ENCODE measurements around the gene NEK6.

The NEK6 gene

DNA sequence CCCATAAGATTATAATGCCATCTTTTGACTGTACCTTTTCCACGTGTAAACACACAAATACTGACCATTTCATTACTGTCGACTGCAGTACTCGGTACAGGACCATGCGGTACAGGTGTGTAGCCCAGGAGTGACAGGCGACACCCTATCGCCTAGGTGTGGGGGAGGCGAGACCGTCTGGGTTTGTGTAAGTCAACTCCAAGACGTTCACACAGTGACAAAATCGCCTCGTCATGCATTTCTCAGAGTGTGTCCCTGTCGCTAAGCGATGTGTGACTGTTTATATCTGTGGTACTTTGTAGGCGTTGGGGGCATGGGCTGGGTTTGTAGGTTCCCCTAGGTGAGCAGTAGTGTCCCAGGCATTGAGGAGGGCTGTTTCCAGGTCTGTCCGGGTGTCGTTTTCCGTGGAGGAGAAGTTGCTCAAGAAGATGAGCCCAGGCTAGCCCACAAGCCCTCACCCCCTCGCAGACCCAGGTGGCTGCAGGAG lies 20.3 kb downstream of the NEK6 start:
- no peaks in the 10 kb centered on the region for H3K27me3 ChIP-seq (ENCODE audit: insufficient read depth, low read depth)
- H2AFZ ChIP-seq (ENCODE audit: low read depth) = no peak overlapping the region
- H3K4me2 ChIP-seq = no peak overlapping the region
- TF ChIP-seq, protein P1, sequence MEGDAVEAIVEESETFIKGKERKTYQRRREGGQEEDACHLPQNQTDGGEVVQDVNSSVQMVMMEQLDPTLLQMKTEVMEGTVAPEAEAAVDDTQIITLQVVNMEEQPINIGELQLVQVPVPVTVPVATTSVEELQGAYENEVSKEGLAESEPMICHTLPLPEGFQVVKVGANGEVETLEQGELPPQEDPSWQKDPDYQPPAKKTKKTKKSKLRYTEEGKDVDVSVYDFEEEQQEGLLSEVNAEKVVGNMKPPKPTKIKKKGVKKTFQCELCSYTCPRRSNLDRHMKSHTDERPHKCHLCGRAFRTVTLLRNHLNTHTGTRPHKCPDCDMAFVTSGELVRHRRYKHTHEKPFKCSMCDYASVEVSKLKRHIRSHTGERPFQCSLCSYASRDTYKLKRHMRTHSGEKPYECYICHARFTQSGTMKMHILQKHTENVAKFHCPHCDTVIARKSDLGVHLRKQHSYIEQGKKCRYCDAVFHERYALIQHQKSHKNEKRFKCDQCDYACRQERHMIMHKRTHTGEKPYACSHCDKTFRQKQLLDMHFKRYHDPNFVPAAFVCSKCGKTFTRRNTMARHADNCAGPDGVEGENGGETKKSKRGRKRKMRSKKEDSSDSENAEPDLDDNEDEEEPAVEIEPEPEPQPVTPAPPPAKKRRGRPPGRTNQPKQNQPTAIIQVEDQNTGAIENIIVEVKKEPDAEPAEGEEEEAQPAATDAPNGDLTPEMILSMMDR (conservative IDR thresholded peaks at IDR 0.05; ENCODE audit: low read depth, low read length) = no peak
- no peaks in the 10 kb centered on the region for H3K4me1 ChIP-seq (ENCODE audit: low read depth, poor library complexity, severe bottlenecking)
- no peaks in the 10 kb centered on the region for H3K79me2 ChIP-seq (ENCODE audit: insufficient read depth, low read depth)
- no peak overlapping the region for H3K4me3 ChIP-seq (IDR thresholded peaks at IDR 0.05; ENCODE audit: insufficient read depth, low read depth, low read length)
- H3K9ac ChIP-seq = no peak overlapping the region
- no peaks in the 10 kb centered on the region for H4K20me1 ChIP-seq (ENCODE audit: insufficient read depth)
- no peak overlapping the region for H3K27ac ChIP-seq
- no peaks in the 10 kb centered on the region for H3K36me3 ChIP-seq (ENCODE audit: insufficient read depth)

DNA sequence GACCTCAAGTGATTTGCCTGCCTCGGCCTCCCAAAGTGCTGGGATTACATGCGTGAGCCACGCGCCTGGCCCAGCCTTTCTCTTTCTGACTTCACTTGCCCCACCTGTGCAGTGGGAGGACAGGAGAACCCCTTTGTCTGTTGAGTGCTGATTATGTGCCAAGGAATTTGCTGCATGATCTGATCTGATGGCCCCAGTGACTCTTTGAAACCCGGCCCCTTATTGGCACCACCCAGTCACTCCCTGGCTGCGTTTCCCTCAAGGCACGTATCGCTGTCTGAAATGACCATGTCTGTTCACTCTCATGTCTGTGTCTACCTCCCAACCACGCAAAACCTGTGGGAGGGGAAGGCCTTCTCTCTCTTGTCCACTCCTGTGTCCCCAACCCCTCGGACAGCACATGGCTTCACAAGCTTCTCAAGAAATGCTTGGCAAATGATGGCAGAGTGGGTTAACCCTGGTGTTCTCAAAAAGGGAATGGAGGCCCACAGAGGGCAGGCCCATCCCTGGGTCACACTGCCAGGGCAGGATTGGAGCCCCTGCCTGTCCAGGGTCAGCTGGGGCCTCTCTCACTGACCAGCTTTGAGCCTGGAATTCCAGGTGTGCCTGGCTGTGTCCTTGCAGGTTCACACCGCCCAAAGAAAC lies 21.9 kb downstream of the NEK6 start:
- Histone ChIP-seq H3K79me2 (ENCODE audit: insufficient read depth, low read depth) (no peaks in the 10 kb centered on the region), H3K27ac (no peak overlapping the region), H2AFZ (ENCODE audit: low read depth) (no peak overlapping the region), H4K20me1 (ENCODE audit: insufficient read depth) (no peaks in the 10 kb centered on the region), H3K36me3 (ENCODE audit: insufficient read depth) (no peaks in the 10 kb centered on the region), H3K9ac (no peak overlapping the region), H3K4me2 (no peak overlapping the region), H3K27me3 (ENCODE audit: insufficient read depth, low read depth) (no peaks in the 10 kb centered on the region), H3K4me1 (ENCODE audit: low read depth, poor library complexity, severe bottlenecking) (peaks cover under 1% of the 10 kb centered on the region), H3K4me3 (IDR thresholded peaks at IDR 0.05; ENCODE audit: insufficient read depth, low read depth, low read length) (no peak overlapping the region)
- TF ChIP-seq, protein P1 (conservative IDR thresholded peaks at IDR 0.05; ENCODE audit: low read depth, low read length) = no peak

GRCh38 chr9:124280176-124280691 lies 22.5 kb downstream of the NEK6 start:
- Histone ChIP-seq H3K4me1 (ENCODE audit: low read depth, poor library complexity, severe bottlenecking) (peaks cover 7% of the 10 kb centered on the region), H3K9ac (no peak overlapping the region), H2AFZ (ENCODE audit: low read depth) (no peak overlapping the region), H3K27me3 (ENCODE audit: insufficient read depth, low read depth) (no peaks in the 10 kb centered on the region), H3K4me2 (no peak overlapping the region), H3K27ac (no peak overlapping the region), H4K20me1 (ENCODE audit: insufficient read depth) (no peaks in the 10 kb centered on the region), H3K36me3 (ENCODE audit: insufficient read depth) (no peaks in the 10 kb centered on the region), H3K79me2 (ENCODE audit: insufficient read depth, low read depth) (no peaks in the 10 kb centered on the region), H3K4me3 (IDR thresholded peaks at IDR 0.05; ENCODE audit: insufficient read depth, low read depth, low read length) (no peak overlapping the region)
- TF ChIP-seq, protein P1 (conservative IDR thresholded peaks at IDR 0.05; ENCODE audit: low read depth, low read length) = no peak

DNA sequence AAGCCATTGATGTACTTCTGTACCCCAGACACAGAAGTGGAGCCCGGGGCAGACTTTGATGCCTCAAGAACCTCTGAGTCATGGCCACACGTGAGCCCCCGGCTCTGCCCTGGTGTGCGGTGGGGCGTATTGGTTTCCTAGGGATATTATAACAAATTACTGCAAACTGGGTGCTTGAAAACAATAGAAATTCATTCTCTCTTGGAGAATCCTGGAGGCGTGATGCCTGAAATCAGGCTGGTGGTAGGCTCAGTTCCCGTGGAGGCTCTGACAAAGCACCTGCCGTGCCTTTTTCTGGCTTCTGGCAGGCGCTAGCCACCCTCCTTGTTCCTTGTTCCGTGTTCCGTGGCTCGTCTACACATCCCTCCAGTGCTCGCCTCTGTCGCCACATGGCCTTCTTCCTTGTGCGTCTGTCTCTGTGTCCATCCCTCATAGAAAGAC lies 24.2 kb downstream of the NEK6 start:
- Histone ChIP-seq H3K4me1 (ENCODE audit: low read depth, poor library complexity, severe bottlenecking) (peaks cover 22% of the 10 kb centered on the region), H4K20me1 (ENCODE audit: insufficient read depth) (no peaks in the 10 kb centered on the region), H3K27ac (no peak overlapping the region), H2AFZ (ENCODE audit: low read depth) (no peak overlapping the region), H3K4me3 (IDR thresholded peaks at IDR 0.05; ENCODE audit: insufficient read depth, low read depth, low read length) (no peak overlapping the region), H3K27me3 (ENCODE audit: insufficient read depth, low read depth) (no peaks in the 10 kb centered on the region), H3K9ac (no peak overlapping the region), H3K36me3 (ENCODE audit: insufficient read depth) (no peaks in the 10 kb centered on the region), H3K79me2 (ENCODE audit: insufficient read depth, low read depth) (0 out of 2 replicates have a peak, but pooled peaks cover 1% of the 10 kb centered on the region), H3K4me2 (no peak overlapping the region)
- TF ChIP-seq, protein P1 (conservative IDR thresholded peaks at IDR 0.05; ENCODE audit: low read depth, low read length) = no peak

Data from KMS-11 (cell line).